Muscle layer of duodenum (tissue), 2 donors: ENCODE results near the gene CCDC85C.

Source experiments
- H3K27ac ChIP-seq: one replicate; pipeline ENCODE4 v1.7.0; 2013; ENCODE audit warnings: mild to moderate bottlenecking, low read length
- H3K27me3 ChIP-seq: one replicate; pipeline ENCODE4 v1.7.0; 2013; ENCODE audit warnings: low read depth, mild to moderate bottlenecking, control low read depth, low read length
- H3K36me3 ChIP-seq, 2 donors: one replicate each; pipeline ENCODE4 v1.7.0; 2013; ENCODE audit warnings: low read length in 2 of 2, control low read depth in 1 of 2, mild to moderate bottlenecking in 1 of 2; ENCODE audit not compliant: insufficient read depth in 2 of 2, control insufficient read depth in 1 of 2
- H3K4me1 ChIP-seq, 2 donors: one replicate each; pipeline ENCODE4 v1.7.0; 2013; ENCODE audit warnings: low read length in 2 of 2, mild to moderate bottlenecking in 2 of 2, control low read depth in 1 of 2, moderate library complexity in 1 of 2; ENCODE audit not compliant: insufficient read depth in 2 of 2, control insufficient read depth in 1 of 2
- H3K4me3 ChIP-seq, 2 donors: one replicate each; pipeline ENCODE4 v1.7.0; 2013; ENCODE audit warnings: low read length in 2 of 2, low read depth in 1 of 2, mild to moderate bottlenecking in 1 of 2
- H3K9me3 ChIP-seq, 2 donors: one replicate each; pipeline ENCODE4 v1.7.0; 2013; ENCODE audit warnings: low read length in 2 of 2, control low read depth in 1 of 2, mild to moderate bottlenecking in 1 of 2; ENCODE audit not compliant: control insufficient read depth in 1 of 2
- donor health status: healthy.

Gene CCDC85C

GRCh38 chr14:99479906-99480869, 123.8 kb downstream of the CCDC85C start, which contains the start of gene SETD3:
TSS of gene SETD3 (minus strand) at chr14:99480859. CDS start at chr14:99465805, 15,054 bp downstream.
- Histone ChIP-seq H3K4me1 (peaks cover 8 to 51% of the 10 kb centered on the region in 2 donors), H3K9me3 (no peaks in the 10 kb centered on the region), H3K27ac (peak within 1 kb of the TSS; percentile 96), H3K4me3 (peak within 1 kb of the TSS; percentile 91 to 96), H3K36me3 (peaks cover 0 to 7% of the 10 kb centered on the region in 2 donors), H3K27me3 (no peaks in the 10 kb centered on the region)

- Histone ChIP-seq H3K27me3 (no peaks in the 10 kb centered on the region), H3K4me1 (peaks cover 8 to 53% of the 10 kb centered on the region in 2 donors), H3K9me3 (no peaks in the 10 kb centered on the region), H3K4me3 (peak overlapping the region; percentile 72 to 90), H3K27ac (peak overlapping the region; percentile 54), H3K36me3 (peaks cover 0 to 7% of the 10 kb centered on the region in 2 donors)
Measured at GRCh38 chr14:99479160-99479905, 124.7 kb downstream of the CCDC85C start.

DNA sequence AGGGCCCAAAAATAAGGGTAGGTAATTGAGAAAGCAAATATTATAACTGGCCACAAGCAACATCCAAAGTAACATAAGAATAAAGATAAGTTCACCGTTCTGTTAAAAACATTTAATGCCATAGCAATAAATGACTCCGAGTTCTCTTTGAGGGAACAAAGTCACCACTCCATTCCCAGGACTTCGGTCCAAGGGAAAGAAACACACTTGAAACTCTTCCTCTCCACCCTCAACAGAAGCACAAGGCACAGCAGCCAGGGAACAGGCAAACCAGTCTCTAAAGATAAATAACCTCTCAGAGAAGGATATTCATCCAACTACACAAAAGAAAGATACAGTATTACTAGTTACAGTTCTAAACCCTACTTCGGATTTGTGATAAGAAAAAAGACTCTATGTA, 125.9 kb downstream of the CCDC85C start:
- Histone ChIP-seq H3K4me1 (peaks cover 8 to 44% of the 10 kb centered on the region in 2 donors), H3K36me3 (peaks cover 0 to 7% of the 10 kb centered on the region in 2 donors), H3K9me3 (no peaks in the 10 kb centered on the region), H3K27ac (peak overlapping the region; percentile 32), H3K4me3 (peak overlapping the region in 1 of 2 donors; percentile 72), H3K27me3 (no peaks in the 10 kb centered on the region)

- Histone ChIP-seq H3K27me3 (no peaks in the 10 kb centered on the region), H3K36me3 (peaks cover 0 to 7% of the 10 kb centered on the region in 2 donors), H3K4me1 (peaks cover 8 to 32% of the 10 kb centered on the region in 2 donors), H3K9me3 (no peaks in the 10 kb centered on the region), H3K4me3 (no peak overlapping the region), H3K27ac (no peak overlapping the region)
Measured at GRCh38 chr14:99476864-99477263, 127.1 kb downstream of the CCDC85C start.

GRCh38 chr14:99475660-99476059, 128.3 kb downstream of the CCDC85C start:
- Histone ChIP-seq H3K36me3 (no peaks in the 10 kb centered on the region), H3K9me3 (no peaks in the 10 kb centered on the region), H3K4me3 (no peak overlapping the region), H3K27ac (no peak overlapping the region), H3K4me1 (peaks cover 8 to 32% of the 10 kb centered on the region in 2 donors), H3K27me3 (no peaks in the 10 kb centered on the region)

- peaks cover 8 to 32% of the 10 kb centered on the region in 2 donors for H3K4me1 ChIP-seq
- no peaks in the 10 kb centered on the region for H3K27me3 ChIP-seq
- H3K36me3 ChIP-seq = no peaks in the 10 kb centered on the region
- H3K4me3 ChIP-seq = no peak overlapping the region
- H3K9me3 ChIP-seq = no peaks in the 10 kb centered on the region
- no peak overlapping the region for H3K27ac ChIP-seq
Measured at GRCh38 chr14:99475179-99475578, 128.8 kb downstream of the CCDC85C start.

GRCh38 chr14:99473458-99473857, 130.5 kb downstream of the CCDC85C start:
- peaks cover 0 to 21% of the 10 kb centered on the region in 2 donors for H3K4me1 ChIP-seq
- no peaks in the 10 kb centered on the region for H3K27me3 ChIP-seq
- no peak overlapping the region for H3K27ac ChIP-seq
- H3K36me3 ChIP-seq = no peaks in the 10 kb centered on the region
- no peaks in the 10 kb centered on the region for H3K9me3 ChIP-seq
- no peak overlapping the region for H3K4me3 ChIP-seq

GRCh38 chr14:99472937-99473336, 131.1 kb downstream of the CCDC85C start:
- H3K36me3 ChIP-seq = no peaks in the 10 kb centered on the region
- H3K27ac ChIP-seq = no peak overlapping the region
- no peak overlapping the region for H3K4me3 ChIP-seq
- no peaks in the 10 kb centered on the region for H3K9me3 ChIP-seq
- peaks cover 0 to 16% of the 10 kb centered on the region in 2 donors for H3K4me1 ChIP-seq
- no peaks in the 10 kb centered on the region for H3K27me3 ChIP-seq

- H3K9me3 ChIP-seq = no peaks in the 10 kb centered on the region
- H3K4me3 ChIP-seq = no peak overlapping the region
- no peaks in the 10 kb centered on the region for H3K36me3 ChIP-seq
- H3K4me1 ChIP-seq = peaks cover 0 to 21% of the 10 kb centered on the region in 2 donors
- H3K27ac ChIP-seq = no peak overlapping the region
- no peaks in the 10 kb centered on the region for H3K27me3 ChIP-seq
Measured at GRCh38 chr14:99471731-99472130, 132.3 kb downstream of the CCDC85C start.

DNA sequence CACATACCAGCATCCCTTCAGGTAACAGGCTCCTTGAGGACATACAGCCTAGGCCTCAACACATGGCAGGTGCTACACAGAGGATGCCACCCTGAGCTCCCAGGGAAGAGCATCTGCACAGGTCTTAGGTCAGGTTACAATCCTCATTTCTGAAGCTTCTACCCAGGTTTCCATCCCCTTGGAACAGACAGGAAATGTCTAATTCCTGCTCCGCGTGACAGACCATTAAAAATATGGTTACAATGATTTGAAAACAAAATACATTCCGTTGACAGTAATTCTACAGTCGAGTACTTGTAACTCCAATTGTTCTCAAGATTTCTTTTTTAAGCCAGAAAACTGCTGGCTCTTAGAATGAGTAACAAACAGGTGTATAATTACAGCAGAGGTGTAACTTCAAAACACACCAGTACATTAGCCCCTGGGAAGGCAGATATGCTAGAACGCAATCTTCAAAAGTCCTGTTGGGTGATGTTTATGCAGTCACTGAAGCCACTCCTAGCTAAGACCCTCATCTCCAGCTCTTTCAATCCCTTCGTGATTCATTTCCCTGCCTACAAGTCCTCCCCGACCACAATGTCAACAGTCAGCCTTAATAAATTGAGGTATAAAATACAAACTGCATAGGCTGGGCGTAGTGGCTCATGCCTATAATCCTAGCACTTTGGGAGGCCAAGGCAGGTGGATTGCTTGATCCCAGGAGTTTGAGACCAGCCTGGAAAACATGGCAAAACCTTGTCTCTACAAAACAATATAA, 135.0 kb downstream of the CCDC85C start:
- peaks cover 0 to 12% of the 10 kb centered on the region in 2 donors for H3K4me1 ChIP-seq
- H3K36me3 ChIP-seq = peaks cover 0 to 17% of the 10 kb centered on the region in 2 donors
- H3K27ac ChIP-seq = no peak overlapping the region

More for the DNA sequence above, 135.0 kb downstream of the CCDC85C start:
- no peak overlapping the region for H3K4me3 ChIP-seq
- H3K9me3 ChIP-seq = no peaks in the 10 kb centered on the region
- H3K27me3 ChIP-seq = no peaks in the 10 kb centered on the region
